Muscle of leg (tissue), 11 donors: Measurements from ENCODE around the gene CD99L2. TPM values are rescaled to one million over a fixed set of nuclear protein-coding genes. Genes with fewer than 3 reads are reported as not detected.
"Not testable (repeated sequence)": the region's sequence is repeated elsewhere in the genome, so short reads cannot be mapped to it uniquely, and the experiment has no call there.

Experiments used
- DNase-seq: peaks from one replicate; pipeline ENCODE4 v3.0.0; 2013
- H3K27ac ChIP-seq: one replicate; pipeline ENCODE4 v1.5.1; 2013; ENCODE audit warnings: mild to moderate bottlenecking, low read length, control low read depth
- H3K27me3 ChIP-seq: one replicate; pipeline ENCODE4 v1.6.1; 2013; ENCODE audit warnings: low read length; ENCODE audit not compliant: control insufficient read depth, insufficient read depth
- H3K36me3 ChIP-seq: one replicate; pipeline ENCODE4 v1.6.1; 2013; ENCODE audit warnings: low read length; ENCODE audit not compliant: control insufficient read depth, insufficient read depth
- H3K4me1 ChIP-seq: one replicate; pipeline ENCODE4 v1.6.1; 2013; ENCODE audit warnings: low read length; ENCODE audit not compliant: control insufficient read depth, insufficient read depth
- H3K4me3 ChIP-seq: one replicate; pipeline ENCODE4 v1.5.1; 2013; ENCODE audit warnings: low read length, control low read depth
- H3K9me3 ChIP-seq: replicated peaks from 2 replicates; pipeline ENCODE4 v1.6.1; 2013; ENCODE audit warnings: low read depth, low read length; ENCODE audit not compliant: control insufficient read depth
- WGBS: methylation state at CpG from one replicate; pipeline ENCODE4 v1.1.5; 2013; ENCODE audit warnings: missing lambda C conversion rate; ENCODE audit not compliant: insufficient coverage; 5-methylcytosine and 5-hydroxymethylcytosine counted together
- polyA plus RNA-seq, 8 donors: library from polyadenylated mRNA; unstranded; fragments of 120-200 nt; gene quantifications; one replicate each; pipeline versions ENCODE4 v1.2.1 to v1.2.3, GENCODE V29; 2013; ENCODE audit warnings: inconsistent platforms in 1 of 8, low replicate concordance in 1 of 8; ENCODE audit not compliant: insufficient read length in 8 of 8, insufficient read depth in 1 of 8
- total RNA-seq: library from RNA; stranded (reverse); fragments of 120-200 nt; gene quantifications from one replicate; pipeline ENCODE4 v1.2.4, GENCODE V29; 2013

CD99L2 gene
- total and polyA plus RNA-seq, 9 donors, result 23.0 to 48.3 (median 41.6) TPM

- not testable (repeated sequence) for H3K36me3 ChIP-seq, H3K4me3 ChIP-seq, DNase-seq, H3K27me3 ChIP-seq, H3K27ac ChIP-seq, H3K9me3 ChIP-seq, H3K4me1 ChIP-seq
- 88% methylated on average over 1 of the region's 1 CpG for whole genome bisulfite sequencing
These were observed 74.6 kb downstream of the CD99L2 start for GRCh38 chrX:150823826-150824225.

GRCh38 chrX:150821971-150822370 is 76.5 kb downstream of the CD99L2 start:
- no peaks in the 10 kb centered on the region for H3K4me1 ChIP-seq
- no CpG with 5 or more reads among the region's 2 CpGs for WGBS
- H3K9me3 ChIP-seq, result no peaks in the 10 kb centered on the region
- H3K27ac ChIP-seq, result no peak overlapping the region
- H3K36me3 ChIP-seq, result peaks cover under 1% of the 10 kb centered on the region
- no peaks in the 10 kb centered on the region for H3K27me3 ChIP-seq
- no peak overlapping the region for H3K4me3 ChIP-seq
- no peak for DNase-seq

GRCh38 chrX:150813922-150814321 is 84.5 kb downstream of the CD99L2 start:
- H3K27ac ChIP-seq, result no peak overlapping the region
- DNase-seq, result no peak
- no CpG with 5 or more reads among the region's 5 CpGs for WGBS

GRCh38 chrX:150806827-150807226 is 91.6 kb downstream of the CD99L2 start:
- Histone ChIP-seq H3K27me3 (no peaks in the 10 kb centered on the region), H3K4me3 (no peak overlapping the region), H3K27ac (no peak overlapping the region), H3K4me1 (no peaks in the 10 kb centered on the region), H3K36me3 (no peaks in the 10 kb centered on the region), H3K9me3 (no peaks in the 10 kb centered on the region)
- DNase-seq, result no peak
- no CpG with 5 or more reads among the region's 1 CpG for WGBS

More at GRCh38 chrX:150813922-150814321, 84.5 kb downstream of the CD99L2 start:
- no peak overlapping the region for H3K4me3 ChIP-seq
- no peaks in the 10 kb centered on the region for H3K9me3 ChIP-seq
- no peaks in the 10 kb centered on the region for H3K36me3 ChIP-seq
- no peaks in the 10 kb centered on the region for H3K4me1 ChIP-seq
- no peaks in the 10 kb centered on the region for H3K27me3 ChIP-seq

- H3K4me3 ChIP-seq, result no peak overlapping the region
- DNase-seq, result no peak
- no peak overlapping the region for H3K27ac ChIP-seq
- no peaks in the 10 kb centered on the region for H3K36me3 ChIP-seq
- H3K9me3 ChIP-seq, result no peaks in the 10 kb centered on the region
- H3K4me1 ChIP-seq, result no peaks in the 10 kb centered on the region
- WGBS, result no CpG with 5 or more reads among the region's 2 CpGs
- no peaks in the 10 kb centered on the region for H3K27me3 ChIP-seq
These were observed 92.7 kb downstream of the CD99L2 start for GRCh38 chrX:150805736-150806135.

- Histone ChIP-seq H3K27me3 (no peaks in the 10 kb centered on the region), H3K4me3 (no peak overlapping the region), H3K36me3 (peaks cover 5% of the 10 kb centered on the region), H3K27ac (no peak overlapping the region), H3K4me1 (no peaks in the 10 kb centered on the region), H3K9me3 (no peaks in the 10 kb centered on the region)
- no peak for DNase-seq
- WGBS, result no CpG with 5 or more reads among the region's 5 CpGs
These were observed 105.4 kb downstream of the CD99L2 start for GRCh38 chrX:150792949-150793527.

- 100% methylated on average over 1 of the region's 1 CpG for whole genome bisulfite sequencing
- H3K27ac ChIP-seq, result no peak overlapping the region
- no peaks in the 10 kb centered on the region for H3K4me1 ChIP-seq
- no peaks in the 10 kb centered on the region for H3K27me3 ChIP-seq
- no peaks in the 10 kb centered on the region for H3K9me3 ChIP-seq
- peaks cover 5% of the 10 kb centered on the region for H3K36me3 ChIP-seq
- DNase-seq, result no peak
- no peak overlapping the region for H3K4me3 ChIP-seq
These were observed 108.4 kb downstream of the CD99L2 start for GRCh38 chrX:150790021-150790420.

- Histone ChIP-seq H3K9me3 (no peaks in the 10 kb centered on the region), H3K27me3 (peaks cover 4% of the 10 kb centered on the region), H3K4me1 (no peaks in the 10 kb centered on the region), H3K27ac (no peak overlapping the region), H3K4me3 (no peak overlapping the region), H3K36me3 (no peaks in the 10 kb centered on the region)
- WGBS, result 76% methylated on average over 3 of the region's 10 CpGs
- DNase-seq, result no peak
These were observed 116.8 kb downstream of the CD99L2 start for GRCh38 chrX:150781677-150782076.

- DNase-seq, result no peak
- H3K9me3 ChIP-seq, result no peaks in the 10 kb centered on the region
- no peak overlapping the region for H3K4me3 ChIP-seq
- no CpG with 5 or more reads among the region's 8 CpGs for WGBS
- H3K27ac ChIP-seq, result no peak overlapping the region
- peaks cover 7% of the 10 kb centered on the region for H3K27me3 ChIP-seq
- H3K4me1 ChIP-seq, result no peaks in the 10 kb centered on the region
- peaks cover 10% of the 10 kb centered on the region for H3K36me3 ChIP-seq
These were observed 119.1 kb downstream of the CD99L2 start for GRCh38 chrX:150779385-150779784.

GRCh38 chrX:150777328-150777992 is 121.0 kb downstream of the CD99L2 start:
- H3K9me3 ChIP-seq, result no peaks in the 10 kb centered on the region
- peaks cover 13% of the 10 kb centered on the region for H3K36me3 ChIP-seq
- no peak overlapping the region for H3K27ac ChIP-seq
- H3K4me3 ChIP-seq, result no peak overlapping the region
- WGBS, result 96% methylated on average over 8 of the region's 18 CpGs
- H3K4me1 ChIP-seq, result no peaks in the 10 kb centered on the region
- DNase-seq, result no peak
- H3K27me3 ChIP-seq, result peaks cover 13% of the 10 kb centered on the region
